Neural cell (in vitro differentiated cells): ENCODE data around the gene PWWP2B. TPM values are rescaled to one million over a fixed set of nuclear protein-coding genes. Genes with fewer than 3 reads are reported as not detected.

Experiments used
- H2AFZ ChIP-seq: fragments of 200-600, 300-800 bp; sonication (generic), shearing (Covaris generic); 2 replicates; pipeline ENCODE4 v1.6.0; 2014; ENCODE audit warnings: low read depth, mild to moderate bottlenecking, antibody characterized with exemption, low read length, moderate library complexity
- H3F3A ChIP-seq: fragments of 200-600 bp; shearing (Covaris generic); 2 replicates; pipeline ENCODE4 v1.6.1; 2016; ENCODE audit warnings: mild to moderate bottlenecking, moderate library complexity, mixed read lengths, antibody characterized with exemption, low read length; ENCODE audit not compliant: insufficient read depth, poor library complexity, severe bottlenecking
- H3K27ac ChIP-seq: fragments of 200-600, 300-800 bp; sonication (generic), shearing (Covaris generic); 2 replicates; pipeline ENCODE4 v1.5.1; 2014; ENCODE audit warnings: mild to moderate bottlenecking, low read length, moderate library complexity
- H3K27me3 ChIP-seq: fragments of 300-800, 200-600 bp; sonication (generic), shearing (Covaris generic); 2 replicates; pipeline ENCODE4 v1.6.0; 2014; ENCODE audit warnings: mild to moderate bottlenecking, low read depth, low read length, moderate library complexity; ENCODE audit not compliant: insufficient read depth
- H3K36me3 ChIP-seq: fragments of 300-800, 200-600 bp; sonication (generic), shearing (Covaris generic); 2 replicates; pipeline ENCODE4 v1.5.1; 2014; ENCODE audit warnings: mild to moderate bottlenecking, antibody characterized with exemption, low read length, moderate library complexity; ENCODE audit not compliant: insufficient read depth
- H3K4me2 ChIP-seq: fragments of 300-800, 200-600 bp; sonication (generic), shearing (Covaris generic); 2 replicates; pipeline ENCODE4 v1.6.0; 2014; ENCODE audit warnings: mild to moderate bottlenecking, low read length
- H3K4me3 ChIP-seq: fragments of 300-800, 200-600 bp; sonication (generic), shearing (Covaris generic); 2 replicates; pipeline ENCODE4 v1.5.1; 2014; ENCODE audit warnings: mild to moderate bottlenecking, low read length, moderate library complexity
- H3K79me2 ChIP-seq: fragments of 200-600 bp; shearing (Covaris generic); replicated peaks from 2 replicates; pipeline ENCODE4 v1.6.0; 2014; ENCODE audit warnings: mild to moderate bottlenecking, low read length, moderate library complexity; ENCODE audit not compliant: insufficient read depth
- H3K9ac ChIP-seq: fragments of 300-800, 200-600 bp; sonication (generic), shearing (Covaris generic); 2 replicates; pipeline ENCODE4 v1.6.1; 2016; ENCODE audit warnings: mild to moderate bottlenecking, low read length, mixed read lengths
- H3K9me2 ChIP-seq: fragments of 200-600 bp; shearing (Covaris generic); 2 replicates; pipeline ENCODE4 v1.6.1; 2016; ENCODE audit warnings: mild to moderate bottlenecking, low read length, mixed read lengths; ENCODE audit not compliant: insufficient read depth
- H3K9me3 ChIP-seq: fragments of 200-600, 300-800 bp; sonication (generic), shearing (Covaris generic); 2 replicates; pipeline ENCODE4 v1.6.1; 2016; ENCODE audit warnings: mild to moderate bottlenecking, mixed run types, low read length, moderate library complexity, mixed read lengths
- H4K20me1 ChIP-seq: fragments of 200-600 bp; shearing (Covaris generic); 2 replicates; pipeline ENCODE4 v1.6.1; 2016; ENCODE audit warnings: mild to moderate bottlenecking, mixed run types; ENCODE audit not compliant: insufficient read depth
- EP300 ChIP-seq: fragments of 450-650 bp; conservative IDR thresholded peaks from 2 replicates; pipeline ENCODE4 v1.6.1; 2014; ENCODE audit warnings: antibody characterized with exemption, mild to moderate bottlenecking, moderate library complexity; ENCODE audit not compliant: poor library complexity, severe bottlenecking
- EZH2 ChIP-seq: fragments of 200-600, 300-800 bp; shearing (Covaris generic), sonication (generic); IDR thresholded peaks from 2 replicates; pipeline ENCODE4 v1.6.1; 2014; ENCODE audit warnings: antibody characterized with exemption, low read length, borderline replicate concordance, mild to moderate bottlenecking; ENCODE audit not compliant: insufficient read depth, poor library complexity, severe bottlenecking
- MXI1 ChIP-seq: fragments of 450-650 bp; conservative IDR thresholded peaks from 2 replicates; pipeline ENCODE4 v1.6.1; 2014; ENCODE audit warnings: antibody characterized with exemption, mild to moderate bottlenecking; ENCODE audit not compliant: poor library complexity, severe bottlenecking
- POLR2AphosphoS5 ChIP-seq: IDR thresholded peaks from 2 replicates; pipeline ENCODE4 v1.6.1; 2012
- RAD21 ChIP-seq: fragments of 450-650 bp; conservative IDR thresholded peaks from 2 replicates; pipeline ENCODE4 v1.6.1; 2014; ENCODE audit warnings: antibody characterized with exemption, mild to moderate bottlenecking, moderate library complexity
- SMC3 ChIP-seq: fragments of 450-650 bp; conservative IDR thresholded peaks from 2 replicates; pipeline ENCODE4 v1.6.1; 2014; ENCODE audit warnings: antibody characterized with exemption, mild to moderate bottlenecking, moderate library complexity; ENCODE audit not compliant: poor library complexity
- TAF1 ChIP-seq: IDR thresholded peaks from 2 replicates; pipeline ENCODE4 v1.6.1; 2012; ENCODE audit warnings: low read depth
- polyA plus RNA-seq: library from polyadenylated mRNA; depleted of rRNA; stranded (reverse); fragments of >200 nt; gene quantifications from 2 replicates; pipeline ENCODE4 v1.2.3, GENCODE V29; 2014
- TF ChIP-seq, protein P1 (sequence below): IDR thresholded peaks from 2 replicates; pipeline ENCODE4 v1.6.1; 2012; ENCODE audit warnings: borderline replicate concordance
- TF ChIP-seq, protein P2 (sequence below): fragments of 450-650 bp; IDR thresholded peaks from 2 replicates; pipeline ENCODE4 v1.5.1; 2014; ENCODE audit warnings: antibody characterized with exemption, mild to moderate bottlenecking, moderate library complexity; ENCODE audit not compliant: poor library complexity, severe bottlenecking

Gene PWWP2B
- polyA plus RNA-seq, 1 donor from 2014 or later = 13.0 TPM

DNA sequence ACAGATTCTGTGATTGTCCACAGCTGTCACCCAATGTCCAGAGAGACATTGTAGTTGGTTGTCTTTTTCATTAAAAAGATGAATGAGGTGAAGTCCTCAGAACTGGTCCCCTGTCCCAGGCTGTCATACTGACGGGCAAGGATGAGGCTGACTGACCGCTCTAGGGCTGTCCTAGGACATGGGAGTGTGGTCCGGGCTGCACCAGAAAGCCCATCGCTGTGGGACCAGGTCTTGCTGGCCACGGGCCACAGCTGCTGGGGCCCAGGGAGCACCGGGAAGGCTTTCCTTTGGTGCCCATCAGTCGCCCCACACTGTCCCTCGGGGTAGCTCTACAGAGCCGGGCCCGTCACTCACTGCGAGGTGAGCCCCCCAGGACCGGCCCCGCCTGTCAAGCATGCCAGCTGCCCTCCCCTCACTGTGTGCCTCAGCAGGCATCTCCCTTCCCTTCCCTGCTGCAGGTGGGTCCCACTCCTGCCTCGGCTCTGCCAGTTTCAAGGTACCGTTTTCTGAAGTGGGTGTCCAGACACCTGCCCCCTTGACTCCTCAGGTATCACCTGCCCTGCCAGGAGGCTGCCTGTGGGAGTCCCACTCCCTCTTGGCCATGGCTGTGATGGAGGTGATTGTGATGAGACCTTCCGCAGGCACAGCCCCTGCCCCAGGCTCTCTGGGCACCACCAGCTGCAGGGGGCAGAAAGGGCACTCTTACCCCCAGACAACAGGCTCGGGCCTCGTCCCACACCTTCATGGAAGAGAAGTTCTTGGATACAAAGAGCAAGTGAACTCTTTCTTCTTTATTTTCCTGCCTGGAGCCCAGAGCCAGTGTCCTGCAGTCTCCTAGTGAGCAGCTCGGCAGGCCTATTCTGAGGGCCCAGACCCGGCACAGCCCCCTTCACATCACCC lies 43.3 kb upstream of the PWWP2B start:
- Histone ChIP-seq H3F3A (no peaks in the 10 kb centered on the region), H3K4me3 (no peak overlapping the region), H3K9ac (no peak overlapping the region), H3K27ac (no peak overlapping the region), H3K9me2 (no peaks in the 10 kb centered on the region), H3K79me2 (no peaks in the 10 kb centered on the region), H4K20me1 (no peaks in the 10 kb centered on the region), H3K27me3 (no peaks in the 10 kb centered on the region), H2AFZ (no peak overlapping the region), H3K36me3 (no peaks in the 10 kb centered on the region), H3K4me2 (no peak overlapping the region), H3K9me3 (no peaks in the 10 kb centered on the region)
- TF ChIP-seq, protein P1, sequence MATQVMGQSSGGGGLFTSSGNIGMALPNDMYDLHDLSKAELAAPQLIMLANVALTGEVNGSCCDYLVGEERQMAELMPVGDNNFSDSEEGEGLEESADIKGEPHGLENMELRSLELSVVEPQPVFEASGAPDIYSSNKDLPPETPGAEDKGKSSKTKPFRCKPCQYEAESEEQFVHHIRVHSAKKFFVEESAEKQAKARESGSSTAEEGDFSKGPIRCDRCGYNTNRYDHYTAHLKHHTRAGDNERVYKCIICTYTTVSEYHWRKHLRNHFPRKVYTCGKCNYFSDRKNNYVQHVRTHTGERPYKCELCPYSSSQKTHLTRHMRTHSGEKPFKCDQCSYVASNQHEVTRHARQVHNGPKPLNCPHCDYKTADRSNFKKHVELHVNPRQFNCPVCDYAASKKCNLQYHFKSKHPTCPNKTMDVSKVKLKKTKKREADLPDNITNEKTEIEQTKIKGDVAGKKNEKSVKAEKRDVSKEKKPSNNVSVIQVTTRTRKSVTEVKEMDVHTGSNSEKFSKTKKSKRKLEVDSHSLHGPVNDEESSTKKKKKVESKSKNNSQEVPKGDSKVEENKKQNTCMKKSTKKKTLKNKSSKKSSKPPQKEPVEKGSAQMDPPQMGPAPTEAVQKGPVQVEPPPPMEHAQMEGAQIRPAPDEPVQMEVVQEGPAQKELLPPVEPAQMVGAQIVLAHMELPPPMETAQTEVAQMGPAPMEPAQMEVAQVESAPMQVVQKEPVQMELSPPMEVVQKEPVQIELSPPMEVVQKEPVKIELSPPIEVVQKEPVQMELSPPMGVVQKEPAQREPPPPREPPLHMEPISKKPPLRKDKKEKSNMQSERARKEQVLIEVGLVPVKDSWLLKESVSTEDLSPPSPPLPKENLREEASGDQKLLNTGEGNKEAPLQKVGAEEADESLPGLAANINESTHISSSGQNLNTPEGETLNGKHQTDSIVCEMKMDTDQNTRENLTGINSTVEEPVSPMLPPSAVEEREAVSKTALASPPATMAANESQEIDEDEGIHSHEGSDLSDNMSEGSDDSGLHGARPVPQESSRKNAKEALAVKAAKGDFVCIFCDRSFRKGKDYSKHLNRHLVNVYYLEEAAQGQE = no peak
- TF ChIP-seq SMC3 (no peak), EZH2 (no peak)

DNA sequence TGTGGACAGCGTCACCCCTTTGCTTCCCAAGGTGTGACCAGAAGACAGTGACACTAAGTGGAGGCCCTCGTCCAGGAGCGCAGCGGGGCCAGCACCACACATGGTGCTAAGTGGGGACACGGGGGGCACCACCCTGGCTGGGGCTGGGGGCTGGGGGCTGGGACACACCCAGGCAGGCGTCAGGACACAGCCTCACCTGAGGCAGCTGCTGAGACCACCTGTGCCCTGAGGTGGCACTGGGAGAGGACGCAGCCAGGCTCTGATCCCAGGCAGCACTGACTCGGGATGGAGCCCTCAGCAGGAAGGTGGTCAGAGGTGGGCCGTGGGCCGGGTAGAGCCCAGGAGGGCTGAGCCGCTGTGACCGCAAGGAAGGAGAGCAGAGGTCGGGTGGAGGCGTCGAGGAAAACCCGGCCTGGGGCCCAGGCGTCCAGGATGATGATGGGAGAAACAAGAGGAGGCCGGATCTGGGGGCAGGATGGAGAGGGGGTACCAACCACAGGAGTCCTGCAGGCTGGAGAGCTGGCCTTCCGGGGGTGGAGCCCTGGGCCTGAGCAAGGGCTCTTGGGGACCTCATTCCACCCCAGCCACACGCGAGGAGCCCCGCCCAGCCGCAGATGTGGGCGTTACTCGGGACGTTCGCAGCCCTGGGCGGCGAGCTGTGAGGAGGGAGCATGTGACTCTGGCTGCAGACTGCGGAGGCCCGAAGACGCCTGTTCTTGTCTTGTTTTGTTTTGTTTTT lies 42.5 kb upstream of the PWWP2B start:
- H3K9me2 ChIP-seq = no peaks in the 10 kb centered on the region
- no peak overlapping the region for H3K27ac ChIP-seq
- no peaks in the 10 kb centered on the region for H3K27me3 ChIP-seq
- no peaks in the 10 kb centered on the region for H3K9me3 ChIP-seq
- H3K9ac ChIP-seq = no peak overlapping the region
- no peak overlapping the region for H3K4me2 ChIP-seq
- H3K79me2 ChIP-seq = no peaks in the 10 kb centered on the region
- H2AFZ ChIP-seq = no peak overlapping the region
- no peaks in the 10 kb centered on the region for H3K36me3 ChIP-seq
- TF ChIP-seq EP300 (no peak), EZH2 (no peak), RAD21 (no peak), MXI1 (no peak), TAF1 (no peak), POLR2AphosphoS5 (no peak), SMC3 (no peak)
- TF ChIP-seq, protein P2, sequence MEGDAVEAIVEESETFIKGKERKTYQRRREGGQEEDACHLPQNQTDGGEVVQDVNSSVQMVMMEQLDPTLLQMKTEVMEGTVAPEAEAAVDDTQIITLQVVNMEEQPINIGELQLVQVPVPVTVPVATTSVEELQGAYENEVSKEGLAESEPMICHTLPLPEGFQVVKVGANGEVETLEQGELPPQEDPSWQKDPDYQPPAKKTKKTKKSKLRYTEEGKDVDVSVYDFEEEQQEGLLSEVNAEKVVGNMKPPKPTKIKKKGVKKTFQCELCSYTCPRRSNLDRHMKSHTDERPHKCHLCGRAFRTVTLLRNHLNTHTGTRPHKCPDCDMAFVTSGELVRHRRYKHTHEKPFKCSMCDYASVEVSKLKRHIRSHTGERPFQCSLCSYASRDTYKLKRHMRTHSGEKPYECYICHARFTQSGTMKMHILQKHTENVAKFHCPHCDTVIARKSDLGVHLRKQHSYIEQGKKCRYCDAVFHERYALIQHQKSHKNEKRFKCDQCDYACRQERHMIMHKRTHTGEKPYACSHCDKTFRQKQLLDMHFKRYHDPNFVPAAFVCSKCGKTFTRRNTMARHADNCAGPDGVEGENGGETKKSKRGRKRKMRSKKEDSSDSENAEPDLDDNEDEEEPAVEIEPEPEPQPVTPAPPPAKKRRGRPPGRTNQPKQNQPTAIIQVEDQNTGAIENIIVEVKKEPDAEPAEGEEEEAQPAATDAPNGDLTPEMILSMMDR = no peak
- TF ChIP-seq, protein P1 = no peak
- no peak overlapping the region for H3K4me3 ChIP-seq
- no peaks in the 10 kb centered on the region for H4K20me1 ChIP-seq
- no peaks in the 10 kb centered on the region for H3F3A ChIP-seq
